HL-60/S4 treated with phorbol 12-myristate 13-acetate at 8.2 ng/mL for 4 days and 3 days (cell line): ENCODE measurements around the gene P4HA1.
"Not testable (repeated sequence)": the region's sequence is repeated elsewhere in the genome, so short reads cannot be mapped to it uniquely, and the experiment has no call there.

Experiments
- in situ Hi-C: fragments of 300-500 bp; cut with MboI; formaldehyde crosslinking; loops from 2 replicates; pipeline ENCODE4 v1.15.0; 2022; ENCODE audit warnings: low sequenced_read_pairs

The P4HA1 gene

GRCh38 chr10:73096449-73097304 lies at the start of gene P4HA1:
Gene P4HA1, minus strand, starts transcription at chr10:73096866. Its CDS starts 21,983 bp downstream, at chr10:73074883.
- in situ Hi-C loops, result no loop called here

GRCh38 chr10:73141603-73142002 lies 44.9 kb upstream of the P4HA1 start:
- in situ Hi-C loops, result no loop called here

GRCh38 chr10:73139251-73139650 lies 42.6 kb upstream of the P4HA1 start:
- in situ Hi-C loops, result no loop called here

- in situ Hi-C loops, result no loop called here
Measured at GRCh38 chr10:73136627-73137026, 40.0 kb upstream of the P4HA1 start.

GRCh38 chr10:73134727-73135126 lies 38.1 kb upstream of the P4HA1 start:
- in situ Hi-C loops, result no loop called here

GRCh38 chr10:73131913-73132686 lies 35.4 kb upstream of the P4HA1 start:
- in situ Hi-C loops, result no loop called here

- in situ Hi-C loops, result no loop called here
Measured at GRCh38 chr10:73131301-73131700, 34.6 kb upstream of the P4HA1 start.

- in situ Hi-C loops, result no loop called here
Measured at GRCh38 chr10:73126343-73126742, 29.7 kb upstream of the P4HA1 start.

GRCh38 chr10:73119952-73120351 lies 23.3 kb upstream of the P4HA1 start:
- in situ Hi-C loops, result no loop called here

GRCh38 chr10:73119457-73119856 lies 22.8 kb upstream of the P4HA1 start:
- in situ Hi-C loops, result no loop called here

- in situ Hi-C loops, result no loop called here
Measured at GRCh38 chr10:73117976-73118743, 21.5 kb upstream of the P4HA1 start.

GRCh38 chr10:73116017-73116416 lies 19.4 kb upstream of the P4HA1 start:
- in situ Hi-C loops, result no loop called here

GRCh38 chr10:73113551-73113950 lies 16.9 kb upstream of the P4HA1 start:
- in situ Hi-C loops, result no loop called here

- in situ Hi-C loops, result not testable (repeated sequence)
Measured at GRCh38 chr10:73112032-73112431, 15.4 kb upstream of the P4HA1 start.

- in situ Hi-C loops, result no loop called here
Measured at GRCh38 chr10:73110345-73110849, 13.7 kb upstream of the P4HA1 start, which contains the start of gene NUDT13. Gene NUDT13, plus strand, starts transcription at chr10:73110455. Its CDS starts 3,911 bp downstream, at chr10:73114366.

- in situ Hi-C loops, result not testable (repeated sequence)
Measured at GRCh38 chr10:73109248-73109652, 12.6 kb upstream of the P4HA1 start.

- in situ Hi-C loops, result no loop called here
Measured at GRCh38 chr10:73106301-73106700, 9.6 kb upstream of the P4HA1 start.

- in situ Hi-C loops, result no loop called here
Measured at GRCh38 chr10:73099141-73099540, 2.5 kb upstream of the P4HA1 start.

- in situ Hi-C loops, result no loop called here
Measured at GRCh38 chr10:73097305-73097670, 622 bp upstream of the P4HA1 start.

GRCh38 chr10:73096041-73096448 lies 621 bp downstream of the P4HA1 start:
- in situ Hi-C loops, result no loop called here

- in situ Hi-C loops, result no loop called here
Measured at GRCh38 chr10:73095481-73096021, 1.1 kb downstream of the P4HA1 start.
